MCF 10A (cell line): Measurements from ENCODE around the gene IFIT3. TPM values are rescaled to one million over a fixed set of nuclear protein-coding genes. Genes with fewer than 3 reads are reported as not detected.

Source experiments
- BruUV-seq: library from RNA; stranded (reverse); fragments of 400-500 nt; replicated peaks from 2 replicates; lab custom pipeline; 2021; lab: Mats Ljungman, UMichigan
- CTCF ChIA-PET: fragments of 300-600 bp; sonication (Branson Sonifier 250); formaldehyde crosslinking; extraction: SDS; loops from one replicate; lab custom pipeline; 2021; ENCODE audit warnings: antibody characterized with exemption, inconsistent platforms; lab: Yijun Ruan, JAX
- POLR2A ChIA-PET: fragments of 300-600, 350-650 bp; sonication (Branson Sonifier 250); formaldehyde crosslinking; extraction: SDS; loops from one replicate; lab custom pipeline; 2020; ENCODE audit warnings: antibody characterized with exemption, inconsistent platforms; lab: Yijun Ruan, JAX
- DNase-seq: peaks from one replicate; pipeline ENCODE4 v3.0.0-alpha.2; 2018; ENCODE audit not compliant: unreplicated experiment
- H3K27ac Mint-ChIP-seq: one replicate; pipeline ENCODE4 v1.8.0; 2022; ENCODE audit warnings: mild to moderate bottlenecking, low read depth, mixed read lengths; ENCODE audit not compliant: unreplicated experiment
- H3K27me3 Mint-ChIP-seq: one replicate; pipeline ENCODE4 v1.8.0; 2022; ENCODE audit warnings: mixed read lengths; ENCODE audit not compliant: insufficient read depth, unreplicated experiment
- H3K36me3 Mint-ChIP-seq: one replicate; pipeline ENCODE4 v1.8.0; 2022; ENCODE audit warnings: mild to moderate bottlenecking, moderate library complexity, mixed read lengths; ENCODE audit not compliant: insufficient read depth, unreplicated experiment
- H3K4me1 Mint-ChIP-seq: one replicate; pipeline ENCODE4 v1.8.0; 2022; ENCODE audit warnings: mixed read lengths; ENCODE audit not compliant: insufficient read depth, unreplicated experiment
- H3K4me3 Mint-ChIP-seq: one replicate; pipeline ENCODE4 v1.8.0; 2022; ENCODE audit warnings: mild to moderate bottlenecking, moderate library complexity, mixed read lengths; ENCODE audit not compliant: unreplicated experiment
- H3K9me3 Mint-ChIP-seq: one replicate; pipeline ENCODE4 v1.8.0; 2022; ENCODE audit warnings: mixed read lengths; ENCODE audit not compliant: unreplicated experiment
- intact Hi-C: fragments of 100-400 bp; cut with micrococcal nuclease; formaldehyde crosslinking; loops from 2 replicates; pipeline ENCODE4 v1.14.1; 2022
- total RNA-seq: library from RNA; stranded (reverse); gene quantifications from 2 replicates; pipeline ENCODE4 v1.2.3, GENCODE V29; 2022
- TF ChIP-seq, protein P1 (sequence below): fragments of 200-600 bp; IDR thresholded peaks from one replicate; pipeline ENCODE4 v1.8.0; 2022; ENCODE audit warnings: antibody characterized with exemption, mild to moderate bottlenecking; ENCODE audit not compliant: unreplicated experiment

Gene IFIT3
- total RNA-seq, 1 experiment from 2014 or later, result 1.4 TPM

- POLR2A ChIA-PET, result interaction anchor here (0.9 to 2.4 kb wide), 12 partner anchors 10 to 362 kb away, joined by 3 to 17 read pairs (median 8); partner anchors contain the start of genes FAS, IFIT2, IFIT3 and LIPA
- TF ChIP-seq, protein P1, sequence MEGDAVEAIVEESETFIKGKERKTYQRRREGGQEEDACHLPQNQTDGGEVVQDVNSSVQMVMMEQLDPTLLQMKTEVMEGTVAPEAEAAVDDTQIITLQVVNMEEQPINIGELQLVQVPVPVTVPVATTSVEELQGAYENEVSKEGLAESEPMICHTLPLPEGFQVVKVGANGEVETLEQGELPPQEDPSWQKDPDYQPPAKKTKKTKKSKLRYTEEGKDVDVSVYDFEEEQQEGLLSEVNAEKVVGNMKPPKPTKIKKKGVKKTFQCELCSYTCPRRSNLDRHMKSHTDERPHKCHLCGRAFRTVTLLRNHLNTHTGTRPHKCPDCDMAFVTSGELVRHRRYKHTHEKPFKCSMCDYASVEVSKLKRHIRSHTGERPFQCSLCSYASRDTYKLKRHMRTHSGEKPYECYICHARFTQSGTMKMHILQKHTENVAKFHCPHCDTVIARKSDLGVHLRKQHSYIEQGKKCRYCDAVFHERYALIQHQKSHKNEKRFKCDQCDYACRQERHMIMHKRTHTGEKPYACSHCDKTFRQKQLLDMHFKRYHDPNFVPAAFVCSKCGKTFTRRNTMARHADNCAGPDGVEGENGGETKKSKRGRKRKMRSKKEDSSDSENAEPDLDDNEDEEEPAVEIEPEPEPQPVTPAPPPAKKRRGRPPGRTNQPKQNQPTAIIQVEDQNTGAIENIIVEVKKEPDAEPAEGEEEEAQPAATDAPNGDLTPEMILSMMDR, result no peak
- Mint-ChIP-seq H3K27ac (peak overlapping the region; percentile 98), H3K9me3 (peaks cover 6% of the 10 kb centered on the region), H3K27me3 (no peaks in the 10 kb centered on the region), H3K4me3 (peak overlapping the region; percentile 66), H3K4me1 (peaks cover 27% of the 10 kb centered on the region), H3K36me3 (peaks cover 6% of the 10 kb centered on the region)
- intact Hi-C loops, result loop anchor here (2.0 kb wide), 1 partner anchor 50 kb away; the partner anchor contains the start of gene IFIT2
- DNase-seq, result no peak
- CTCF ChIA-PET, result interaction anchor here (0.6 to 3.1 kb wide), 2 partner anchors 9 to 16 kb away, joined by 3 to 19 read pairs; no protein-coding TSS in a partner anchor
- BruUV-seq, result no TSS peak
Measured at GRCh38 chr10:89352802-89353201, 25.0 kb downstream of the IFIT3 start.

DNA sequence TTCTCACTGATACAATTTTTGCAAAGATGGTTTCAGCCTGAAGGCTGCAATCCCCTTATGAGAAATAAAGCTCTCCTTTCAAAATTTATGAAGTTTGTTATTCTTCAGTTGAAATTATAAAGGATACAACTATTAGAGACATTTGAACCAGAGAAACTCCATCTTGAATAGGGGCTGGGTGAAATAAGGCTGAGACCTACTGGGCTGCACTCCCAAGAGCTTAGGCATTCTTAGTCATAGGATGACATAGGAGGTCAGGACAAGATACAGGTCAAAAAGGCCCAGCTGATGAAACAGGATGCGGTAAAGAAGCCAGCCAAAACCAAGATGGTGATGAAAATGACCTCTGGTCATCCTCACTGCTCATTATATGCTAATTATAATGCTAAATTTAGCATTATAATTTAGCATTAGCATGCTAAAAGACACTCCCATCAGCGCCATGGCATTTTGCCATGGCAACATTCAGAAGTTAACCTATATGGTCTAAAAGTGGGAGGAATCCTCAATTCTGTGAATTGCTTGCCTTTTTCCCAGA lies 27.7 kb downstream of the IFIT3 start:
- Mint-ChIP-seq H3K27ac (no peak overlapping the region), H3K36me3 (peaks cover 6% of the 10 kb centered on the region), H3K4me1 (peaks cover 25% of the 10 kb centered on the region), H3K4me3 (no peak overlapping the region), H3K9me3 (peaks cover 6% of the 10 kb centered on the region), H3K27me3 (no peaks in the 10 kb centered on the region)
- TF ChIP-seq, protein P1, result no peak
- CTCF ChIA-PET, result interaction anchor here (5.7 kb wide), 1 partner anchor 13 kb away, joined by 40 read pairs; no protein-coding TSS in a partner anchor
- BruUV-seq, result no TSS peak
- DNase-seq, result peak; percentile 62
- intact Hi-C loops, result no loop called here
- POLR2A ChIA-PET, result interaction anchor here (1.1 to 1.3 kb wide), 3 partner anchors 9 to 53 kb away, joined by 3 to 5 read pairs (median 4); partner anchors contain the start of genes IFIT2 and IFIT3

DNA sequence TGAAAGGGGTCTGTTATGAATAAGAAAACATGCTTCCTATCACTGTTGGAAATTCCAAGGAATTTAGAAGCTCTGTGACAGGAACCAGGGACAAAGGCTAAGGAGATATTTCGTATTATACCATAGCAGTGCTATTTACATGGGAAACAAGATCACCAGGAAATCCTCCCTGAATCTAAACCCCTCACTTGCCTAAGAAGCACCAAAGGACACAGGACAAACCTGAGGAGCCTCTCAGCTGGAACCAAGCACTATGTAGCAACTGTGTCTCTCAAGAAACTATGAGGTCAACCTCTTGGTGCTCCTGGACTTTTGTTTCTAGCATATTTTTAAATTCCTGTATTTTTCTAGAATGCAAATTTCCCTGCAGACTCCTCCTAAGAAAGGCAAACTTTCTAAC lies 29.3 kb downstream of the IFIT3 start:
- ChIA-PET POLR2A (interaction anchor here (0.6 to 1.5 kb wide), 2 partner anchors 36 to 61 kb away, joined by 3 read pairs; no protein-coding TSS in a partner anchor), CTCF (interaction anchor here (0.7 to 5.7 kb wide), 3 partner anchors 12 to 32 kb away, joined by 4 to 40 read pairs (median 4); partner anchors contain the start of gene IFIT1B)
- H3K4me1 Mint-ChIP-seq, result peaks cover 12% of the 10 kb centered on the region

DNA sequence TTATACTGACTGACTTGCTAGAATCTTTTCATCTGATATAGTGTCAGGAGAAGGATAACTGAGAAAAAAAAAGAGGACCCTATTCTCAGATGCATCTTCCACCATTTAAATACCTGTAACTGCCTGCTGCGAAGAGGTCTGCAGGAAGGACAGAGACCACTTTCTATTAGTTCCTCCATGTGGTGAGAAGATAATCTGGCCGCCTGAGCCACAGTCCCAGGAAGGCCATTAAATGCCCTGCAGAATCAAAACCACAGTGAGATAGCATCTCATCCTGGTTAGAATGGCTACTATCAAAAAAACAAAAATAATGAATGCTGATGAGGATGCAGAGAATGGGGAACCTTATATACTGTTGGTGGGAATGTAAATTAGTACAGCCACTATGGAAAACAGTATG lies 30.2 kb downstream of the IFIT3 start:
- no peak for DNase-seq
- TF ChIP-seq, protein P1, result no peak
- no peaks in the 10 kb centered on the region for H3K27me3 Mint-ChIP-seq
- peaks cover 6% of the 10 kb centered on the region for H3K9me3 Mint-ChIP-seq
- intact Hi-C loops, result no loop called here
- ChIA-PET POLR2A (interaction anchor here (0.6 to 1.5 kb wide), 4 partner anchors 14 to 633 kb away, joined by 3 to 4 read pairs (median 3); no protein-coding TSS in a partner anchor), CTCF (interaction anchor here (0.7 to 5.7 kb wide), 2 partner anchors 11 to 32 kb away, joined by 4 to 40 read pairs; no protein-coding TSS in a partner anchor)
- peaks cover 3% of the 10 kb centered on the region for H3K4me1 Mint-ChIP-seq
- no TSS peak for BruUV-seq
- peaks cover 6% of the 10 kb centered on the region for H3K36me3 Mint-ChIP-seq
- no peak overlapping the region for H3K27ac Mint-ChIP-seq
- no peak overlapping the region for H3K4me3 Mint-ChIP-seq

More for the DNA sequence above, 29.3 kb downstream of the IFIT3 start:
- intact Hi-C loops, result no loop called here
- no peaks in the 10 kb centered on the region for H3K27me3 Mint-ChIP-seq
- peaks cover 6% of the 10 kb centered on the region for H3K36me3 Mint-ChIP-seq
- no TSS peak for BruUV-seq
- peaks cover 6% of the 10 kb centered on the region for H3K9me3 Mint-ChIP-seq
- TF ChIP-seq, protein P1, result no peak
- DNase-seq, result no peak
- no peak overlapping the region for H3K4me3 Mint-ChIP-seq
- no peak overlapping the region for H3K27ac Mint-ChIP-seq
